Testis (tissue), 3 donors: ENCODE results near the gene SPEN. TPM values are rescaled to one million over a fixed set of nuclear protein-coding genes. Genes with fewer than 3 reads are reported as not detected.

ENCODE experiments used
- DNase-seq: peaks from one replicate; pipeline ENCODE4 v3.0.0-alpha.2; 2019
- H3K27ac ChIP-seq, 2 donors: fragments of 200-600 bp; sonication (generic); one replicate each; pipeline ENCODE4 v1.5.1; 2019
- H3K27me3 ChIP-seq: fragments of 200-600 bp; sonication (generic); one replicate; pipeline ENCODE4 v1.5.1; 2019
- H3K36me3 ChIP-seq: fragments of 200-600 bp; sonication (generic); one replicate; pipeline ENCODE4 v1.5.1; 2017; ENCODE audit warnings: low read depth; ENCODE audit errors: missing control alignments
- H3K4me1 ChIP-seq: fragments of 200-600 bp; sonication (generic); one replicate; pipeline ENCODE4 v1.5.1; 2019
- H3K4me3 ChIP-seq, 2 donors: fragments of 200-600 bp; sonication (generic); one replicate each; pipeline ENCODE4 v1.5.1; 2017 to 2019
- H3K9me3 ChIP-seq: fragments of 200-600 bp; sonication (generic); one replicate; pipeline ENCODE4 v1.5.1; 2017
- CTCF ChIP-seq, 3 experiments: fragments of 450-650 bp in 2 of 3; fragments of 200-600 bp in 1 of 3; sonication (generic) in 1 of 3; IDR thresholded peaks; one replicate each; pipeline ENCODE4 v1.5.1; 2016 to 2019; ENCODE audit warnings: antibody characterized with exemption in 3 of 3, mild to moderate bottlenecking in 2 of 3, moderate library complexity in 1 of 3
- POLR2A ChIP-seq: fragments of 450-650 bp; IDR thresholded peaks from one replicate; pipeline ENCODE4 v1.6.1; 2017; ENCODE audit warnings: antibody characterized with exemption, mild to moderate bottlenecking, moderate library complexity
- WGBS, 2 donors: methylation state at CpG; one replicate each; pipeline ENCODE4 v1.1.5; 2018; 5-methylcytosine and 5-hydroxymethylcytosine counted together
- intact Hi-C: fragments of 100-400 bp; cut with DNase I; formaldehyde crosslinking; loops from one replicate; pipeline ENCODE4 v1.15.1; 2023; ENCODE audit warnings: low total_unique reads
- polyA plus RNA-seq: library from polyadenylated mRNA; stranded (reverse); fragments of 350-450 nt; fragmentation: Illumina TruSeq; extraction: RNeasy Lipid Tissue Mini Kit (QIAGEN cat#74804); gene quantifications from one replicate; pipeline ENCODE4 v1.2.3, GENCODE V29; 2014; ENCODE audit warnings: low read depth, low replicate concordance; ENCODE audit not compliant: insufficient read depth
- total RNA-seq, 2 donors: library from RNA; depleted of rRNA; stranded (reverse); fragments of >200 nt; gene quantifications; one replicate each; pipeline ENCODE4 v1.2.3, GENCODE V29; 2016

The SPEN gene
- total and polyA plus RNA-seq, 3 donors from 2014 or later: 53.2 to 60.6 (median 54.8) TPM

DNA sequence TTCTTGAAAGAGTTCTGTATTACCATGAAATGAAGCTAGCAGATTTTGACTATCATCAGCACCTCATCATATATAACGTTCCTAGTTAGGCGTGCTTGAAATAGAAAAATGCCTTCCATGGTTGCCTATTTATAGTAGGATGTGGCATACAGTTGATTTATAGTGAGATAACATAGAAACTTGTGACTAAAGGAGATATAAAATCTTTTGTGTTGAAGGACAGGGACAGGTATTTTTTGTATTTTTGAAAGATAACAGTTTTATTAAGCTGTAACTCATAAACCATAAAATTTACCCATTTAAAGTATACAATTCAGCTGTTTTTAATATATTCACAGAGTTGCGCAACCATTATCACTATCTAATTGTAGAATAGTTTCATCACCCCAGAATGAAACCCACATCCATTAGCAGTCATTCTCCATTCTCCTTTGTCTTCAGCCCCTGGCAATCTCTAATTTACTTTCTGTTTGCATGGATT lies 19.3 kb downstream of the SPEN start:
- no peak overlapping the region for H3K4me3 ChIP-seq
- intact Hi-C loops: no loop called here
- no peaks in the 10 kb centered on the region for H3K27me3 ChIP-seq
- TF ChIP-seq POLR2A (no peak), CTCF (IDR thresholded peaks at IDR 0.05) (no peak)
- no peak for DNase-seq
- H3K9me3 ChIP-seq: no peaks in the 10 kb centered on the region
- no peak overlapping the region for H3K27ac ChIP-seq
- H3K4me1 ChIP-seq: no peaks in the 10 kb centered on the region
- WGBS, 2 donors: 88 to 90% methylated on average over 3 of the region's 3 CpGs
- no peaks in the 10 kb centered on the region for H3K36me3 ChIP-seq

GRCh38 chr1:15867288-15867687 lies 19.8 kb downstream of the SPEN start:
- no peak overlapping the region for H3K27ac ChIP-seq
- no peak overlapping the region for H3K4me3 ChIP-seq
- WGBS, 2 donors: 92 to 93% methylated on average over 3 of the region's 3 CpGs
- intact Hi-C loops: no loop called here
- no peak for TF ChIP-seq POLR2A
- TF ChIP-seq CTCF (IDR thresholded peaks at IDR 0.05): no peak
- H3K27me3 ChIP-seq: no peaks in the 10 kb centered on the region
- H3K36me3 ChIP-seq: no peaks in the 10 kb centered on the region
- H3K9me3 ChIP-seq: no peaks in the 10 kb centered on the region
- H3K4me1 ChIP-seq: no peaks in the 10 kb centered on the region
- no peak for DNase-seq

DNA sequence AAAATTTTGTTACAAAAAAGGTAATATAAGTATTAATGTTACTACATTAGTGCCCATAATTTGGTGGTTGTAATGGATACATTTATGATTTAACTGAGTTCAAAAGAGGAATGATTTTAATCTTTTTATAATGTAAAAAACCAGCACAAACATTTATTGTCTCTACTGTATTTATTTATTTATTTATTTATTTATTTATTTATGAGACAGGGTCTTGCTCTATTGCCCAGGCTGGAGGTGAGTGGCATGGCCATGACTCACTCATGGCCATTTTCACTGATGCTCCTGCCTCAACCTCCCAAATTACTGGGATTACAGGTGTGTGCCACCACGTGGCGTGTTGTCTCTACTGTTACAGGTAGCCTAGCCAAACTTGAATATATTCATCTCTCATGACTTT lies 21.9 kb downstream of the SPEN start:
- no peaks in the 10 kb centered on the region for H3K36me3 ChIP-seq
- TF ChIP-seq POLR2A (no peak), CTCF (IDR thresholded peaks at IDR 0.05) (no peak)
- no peaks in the 10 kb centered on the region for H3K9me3 ChIP-seq
- no peak overlapping the region for H3K27ac ChIP-seq
- H3K27me3 ChIP-seq: no peaks in the 10 kb centered on the region
- DNase-seq: no peak
- H3K4me3 ChIP-seq: no peak overlapping the region
- intact Hi-C loops: no loop called here
- WGBS, 2 donors: 98 to 100% methylated on average over 2 of the region's 2 CpGs
- no peaks in the 10 kb centered on the region for H3K4me1 ChIP-seq

DNA sequence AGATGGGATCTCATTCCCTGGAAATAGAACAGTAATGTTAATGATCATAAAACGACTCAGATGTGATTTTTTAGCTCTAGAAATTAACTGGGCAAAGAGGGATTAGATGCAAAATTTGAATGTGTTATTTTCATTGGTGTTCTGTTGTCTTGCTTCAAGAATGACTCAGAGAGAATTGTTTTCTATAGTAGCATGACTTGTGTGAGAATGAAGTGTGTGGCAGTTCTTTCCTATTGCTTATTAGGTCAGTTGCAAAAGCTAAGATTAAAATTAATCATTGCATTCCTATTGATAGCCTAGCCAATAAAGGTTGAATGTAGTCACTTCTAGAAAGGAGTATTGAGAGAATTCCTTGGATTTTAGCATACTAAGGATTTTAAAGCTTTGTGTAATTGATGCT lies 22.9 kb downstream of the SPEN start:
- H3K4me3 ChIP-seq: no peak overlapping the region
- no peak for DNase-seq
- H3K9me3 ChIP-seq: no peaks in the 10 kb centered on the region
- 45 to 63% methylated on average over 1 of the region's 1 CpG for WGBS, 2 donors
- no peaks in the 10 kb centered on the region for H3K27me3 ChIP-seq
- H3K36me3 ChIP-seq: no peaks in the 10 kb centered on the region
- no peak overlapping the region for H3K27ac ChIP-seq
- TF ChIP-seq POLR2A (no peak), CTCF (IDR thresholded peaks at IDR 0.05) (no peak)
- intact Hi-C loops: no loop called here
- H3K4me1 ChIP-seq: no peaks in the 10 kb centered on the region

DNA sequence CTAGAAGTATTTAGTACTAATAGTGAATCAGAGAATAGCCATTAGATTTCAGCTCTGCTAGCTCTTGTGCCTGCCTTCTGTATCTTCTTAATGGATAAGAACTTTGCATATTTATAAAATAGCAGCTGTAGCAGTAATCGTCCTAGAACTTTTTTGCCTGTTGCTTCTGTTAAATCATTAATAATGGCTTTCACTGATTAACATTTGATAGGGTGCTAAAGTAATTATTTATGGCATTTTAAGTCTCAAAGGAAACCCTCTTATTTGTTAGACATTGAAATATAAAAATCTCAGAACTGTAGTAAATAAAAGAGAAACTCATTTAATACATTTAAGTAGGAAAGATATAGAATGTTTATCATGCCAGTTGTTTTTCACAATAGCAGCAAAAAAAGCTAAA lies 27.0 kb downstream of the SPEN start:
- TF ChIP-seq POLR2A: no peak
- TF ChIP-seq CTCF (IDR thresholded peaks at IDR 0.05): no peak

More for the DNA sequence above, 27.0 kb downstream of the SPEN start:
- H3K4me1 ChIP-seq: no peaks in the 10 kb centered on the region
- no peaks in the 10 kb centered on the region for H3K27me3 ChIP-seq
- no peaks in the 10 kb centered on the region for H3K9me3 ChIP-seq
- intact Hi-C loops: no loop called here
- WGBS, 2 donors: 41 to 50% methylated on average over 1 of the region's 1 CpG
- no peak overlapping the region for H3K4me3 ChIP-seq
- no peak overlapping the region for H3K27ac ChIP-seq
- no peak for DNase-seq
- H3K36me3 ChIP-seq: no peaks in the 10 kb centered on the region
